Measurements from ENCODE around the gene SPEF2.

DNA sequence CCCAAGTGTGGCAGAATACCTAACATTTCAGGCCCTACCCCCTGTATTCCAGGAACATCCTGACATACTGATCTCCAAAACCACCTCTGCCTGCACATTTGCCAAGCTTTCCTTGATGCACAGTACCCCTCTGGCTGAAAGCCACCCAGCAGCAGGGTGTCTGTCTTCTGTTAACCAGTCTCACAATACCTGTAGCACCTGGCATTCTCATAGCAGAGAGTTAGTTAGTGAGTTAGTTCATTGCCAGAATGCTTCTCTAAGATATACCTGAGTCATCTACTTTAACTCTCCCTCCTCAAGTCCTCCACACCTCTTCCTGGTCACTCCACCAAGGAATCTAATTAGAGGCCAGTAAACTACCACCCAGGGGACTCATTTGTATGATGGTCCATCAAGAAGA, 192.9 kb downstream of the SPEF2 start:
- TF ChIP-seq, protein P1, sequence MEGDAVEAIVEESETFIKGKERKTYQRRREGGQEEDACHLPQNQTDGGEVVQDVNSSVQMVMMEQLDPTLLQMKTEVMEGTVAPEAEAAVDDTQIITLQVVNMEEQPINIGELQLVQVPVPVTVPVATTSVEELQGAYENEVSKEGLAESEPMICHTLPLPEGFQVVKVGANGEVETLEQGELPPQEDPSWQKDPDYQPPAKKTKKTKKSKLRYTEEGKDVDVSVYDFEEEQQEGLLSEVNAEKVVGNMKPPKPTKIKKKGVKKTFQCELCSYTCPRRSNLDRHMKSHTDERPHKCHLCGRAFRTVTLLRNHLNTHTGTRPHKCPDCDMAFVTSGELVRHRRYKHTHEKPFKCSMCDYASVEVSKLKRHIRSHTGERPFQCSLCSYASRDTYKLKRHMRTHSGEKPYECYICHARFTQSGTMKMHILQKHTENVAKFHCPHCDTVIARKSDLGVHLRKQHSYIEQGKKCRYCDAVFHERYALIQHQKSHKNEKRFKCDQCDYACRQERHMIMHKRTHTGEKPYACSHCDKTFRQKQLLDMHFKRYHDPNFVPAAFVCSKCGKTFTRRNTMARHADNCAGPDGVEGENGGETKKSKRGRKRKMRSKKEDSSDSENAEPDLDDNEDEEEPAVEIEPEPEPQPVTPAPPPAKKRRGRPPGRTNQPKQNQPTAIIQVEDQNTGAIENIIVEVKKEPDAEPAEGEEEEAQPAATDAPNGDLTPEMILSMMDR (IDR thresholded peaks at IDR 0.05; ENCODE audit: low read length) = no peak
- no peak for TF ChIP-seq EZH2 (IDR thresholded peaks at IDR 0.05; ENCODE audit: borderline replicate concordance, low read length)
